ENCODE measurements around the gene SERPINA9.
"Not testable (repeated sequence)": the region's sequence is repeated elsewhere in the genome, so short reads cannot be mapped to it uniquely, and the experiment has no call there.

Gene SERPINA9

DNA sequence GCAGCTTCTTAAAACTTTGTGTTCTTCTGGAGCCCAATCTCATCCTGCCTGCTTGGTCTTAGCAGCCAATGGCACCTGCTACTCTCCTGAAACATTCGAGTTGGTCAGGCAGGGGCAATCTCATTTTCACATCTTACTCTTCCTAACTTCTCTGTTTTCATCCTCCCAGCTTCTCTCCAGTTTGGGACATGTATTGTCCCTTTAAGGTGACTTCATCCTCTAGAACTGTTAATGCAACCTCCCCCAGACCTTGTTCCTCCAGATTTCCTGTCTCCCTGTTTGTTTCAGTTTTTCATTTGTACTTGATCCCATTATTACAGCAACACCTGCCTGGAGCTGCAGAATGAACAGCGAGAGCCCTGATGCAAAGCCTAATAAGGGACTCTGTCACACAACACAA is 54.7 kb downstream of the SERPINA9 start:
- no peak for DNase-seq

DNA sequence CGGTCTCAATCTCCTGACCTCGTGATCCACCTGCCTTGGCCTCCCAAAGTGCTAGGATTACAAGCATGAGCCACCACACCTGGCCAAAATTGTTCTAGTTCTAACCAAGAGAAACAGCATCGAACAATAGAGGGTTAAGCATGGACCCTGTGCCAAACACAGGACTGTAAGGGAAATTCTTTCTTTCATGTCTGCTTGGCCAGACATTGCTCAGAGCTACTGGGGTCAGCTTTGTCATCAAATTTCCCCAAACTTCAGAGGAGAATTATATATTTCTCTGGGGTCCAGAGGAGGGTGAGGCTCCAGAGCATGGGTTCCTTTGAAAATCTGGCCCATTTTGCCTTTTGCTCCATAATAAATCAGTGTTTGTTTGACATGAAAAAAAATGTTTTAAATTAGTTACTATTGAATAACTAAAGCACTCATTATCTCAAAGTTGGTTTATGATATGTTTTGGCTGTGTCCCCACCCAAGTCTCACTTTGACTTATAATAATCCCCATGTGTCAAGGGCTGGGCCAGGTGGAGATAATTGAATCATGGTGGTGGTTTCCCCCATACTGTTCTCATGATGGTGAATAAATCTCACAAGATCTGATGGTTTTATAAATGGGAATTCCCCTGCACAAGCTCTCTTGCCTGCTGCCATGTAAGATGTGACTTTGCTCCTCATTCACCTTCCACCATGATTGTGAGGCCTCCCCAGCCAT is 58.3 kb downstream of the SERPINA9 start:
- DNase-seq: not testable (repeated sequence)
